IMR-90 (cell line): ENCODE data around the gene TIAM2. TPM values are rescaled to one million over a fixed set of nuclear protein-coding genes. Genes with fewer than 3 reads are reported as not detected.
"Not testable (repeated sequence)": the region's sequence is repeated elsewhere in the genome, so short reads cannot be mapped to it uniquely, and the experiment has no call there.

ENCODE experiments used
- ATAC-seq: fragments of 200-7000 bp; cut with Tn5 transposase; 2 replicates; pipeline ENCODE4 v1.9.1; 2020; ENCODE audit warnings: low read depth, mild to moderate bottlenecking, moderate library complexity
- BruUV-seq: library from RNA; stranded (reverse); fragments of 400-500 nt; replicated peaks from 2 replicates; lab custom pipeline; 2021; lab: Mats Ljungman, UMichigan
- CTCF ChIA-PET: fragments of 300-600 bp; formaldehyde crosslinking; extraction: SDS; loops from one replicate; lab custom pipeline; 2021; ENCODE audit warnings: antibody characterized with exemption; lab: Yijun Ruan, JAX
- POLR2A ChIA-PET: fragments of 300-600 bp; sonication (Branson Sonifier 250); formaldehyde crosslinking; loops from one replicate; lab custom pipeline; 2022; ENCODE audit warnings: antibody characterized with exemption; ENCODE audit not compliant: unreplicated experiment; lab: Charles Lee
- DNase-seq: peaks from one replicate; pipeline ENCODE4 v3.0.0; 2013
- H2AFZ ChIP-seq: replicated peaks from 2 replicates; pipeline ENCODE3; 2013; ENCODE audit warnings: low read length, mild to moderate bottlenecking; ENCODE audit not compliant: poor library complexity
- H2AK5ac ChIP-seq: 2 replicates; pipeline ENCODE4 v1.6.1; 2013; ENCODE audit warnings: low read depth, low read length, inconsistent platforms
- H2AK9ac ChIP-seq: replicated peaks from 2 replicates; pipeline ENCODE3; 2013; ENCODE audit warnings: mild to moderate bottlenecking, low read depth, low read length, moderate library complexity; ENCODE audit not compliant: poor library complexity
- H2BK120ac ChIP-seq: 2 replicates; pipeline ENCODE4 v1.6.1; 2013; ENCODE audit warnings: low read depth, low read length, inconsistent platforms
- H2BK15ac ChIP-seq: 3 replicates; pipeline ENCODE4 v1.6.1; 2013; ENCODE audit warnings: low read depth, low read length, inconsistent platforms
- H2BK20ac ChIP-seq: 2 replicates; pipeline ENCODE4 v1.6.1; 2013; ENCODE audit warnings: low read depth, mild to moderate bottlenecking, inconsistent platforms, low read length, moderate library complexity
- H2BK5ac ChIP-seq: 2 replicates; pipeline ENCODE4 v1.6.1; 2013; ENCODE audit warnings: mild to moderate bottlenecking, low read depth, low read length, inconsistent platforms; ENCODE audit not compliant: poor library complexity, severe bottlenecking
- H3K14ac ChIP-seq: replicated peaks from 2 replicates; pipeline ENCODE4 v1.6.1; 2013; ENCODE audit warnings: low read depth, low read length, inconsistent platforms
- H3K18ac ChIP-seq: 2 replicates; pipeline ENCODE4 v1.6.1; 2013; ENCODE audit warnings: low read depth, low read length, control low read depth
- H3K23ac ChIP-seq: 2 replicates; pipeline ENCODE4 v1.6.1; 2013; ENCODE audit warnings: low read depth, low read length, inconsistent platforms
- H3K27ac ChIP-seq: 2 replicates; pipeline ENCODE4 v1.5.1; 2013; ENCODE audit warnings: mild to moderate bottlenecking, control low read depth, low read length; ENCODE audit not compliant: insufficient read depth
- H3K27me3 ChIP-seq: 2 replicates; pipeline ENCODE4 v1.6.1; 2013; ENCODE audit warnings: low read length; ENCODE audit not compliant: control insufficient read depth, insufficient read depth
- H3K36me3 ChIP-seq: 2 replicates; pipeline ENCODE4 v1.6.1; 2013; ENCODE audit warnings: low read length, mixed read lengths; ENCODE audit not compliant: control insufficient read depth, insufficient read depth
- H3K4ac ChIP-seq: 2 replicates; pipeline ENCODE4 v1.6.1; 2013; ENCODE audit warnings: low read depth, low read length, inconsistent platforms
- H3K4me1 ChIP-seq: 2 replicates; pipeline ENCODE4 v1.6.1; 2013; ENCODE audit warnings: low read length, mixed read lengths; ENCODE audit not compliant: control insufficient read depth, insufficient read depth
- H3K4me2 ChIP-seq: 2 replicates; pipeline ENCODE4 v1.6.1; 2013; ENCODE audit warnings: low read depth, mild to moderate bottlenecking, control low read depth, low read length, moderate library complexity
- H3K4me3 ChIP-seq: 2 replicates; pipeline ENCODE4 v1.5.1; 2013; ENCODE audit warnings: low read depth, mild to moderate bottlenecking, control low read depth, low read length, moderate library complexity; ENCODE audit not compliant: insufficient read depth
- H3K56ac ChIP-seq: 2 replicates; pipeline ENCODE4 v1.6.1; 2013; ENCODE audit warnings: low read length, inconsistent platforms; ENCODE audit not compliant: insufficient read depth; ENCODE audit errors: extremely low read depth
- H3K79me1 ChIP-seq, 2 experiments: 2 replicates each; pipeline ENCODE4 v1.6.1; 2013; ENCODE audit warnings: low read length in 2 of 2, inconsistent platforms in 1 of 2, low read depth in 1 of 2
- H3K9ac ChIP-seq: 2 replicates; pipeline ENCODE4 v1.6.1; 2013; ENCODE audit warnings: low read depth, low read length, control low read depth
- H3K9me1 ChIP-seq: 2 replicates; pipeline ENCODE4 v1.6.1; 2013; ENCODE audit warnings: low read length, inconsistent platforms; ENCODE audit not compliant: insufficient read depth
- H3K9me3 ChIP-seq: 2 replicates; pipeline ENCODE4 v1.6.1; 2013; ENCODE audit warnings: low read length; ENCODE audit not compliant: control insufficient read depth, insufficient read depth
- H4K20me1 ChIP-seq: 2 replicates; pipeline ENCODE4 v1.6.1; 2013; ENCODE audit warnings: low read length, inconsistent platforms; ENCODE audit not compliant: insufficient read depth
- H4K5ac ChIP-seq: 2 replicates; pipeline ENCODE4 v1.6.1; 2013; ENCODE audit warnings: mild to moderate bottlenecking, low read depth, low read length, control low read depth
- H4K8ac ChIP-seq, 2 experiments: 2 replicates each; pipeline ENCODE4 v1.6.1; 2013; ENCODE audit warnings: low read depth in 2 of 2, low read length in 2 of 2, control low read depth in 1 of 2, inconsistent platforms in 1 of 2
- H4K91ac ChIP-seq: 2 replicates; pipeline ENCODE4 v1.6.1; 2013; ENCODE audit warnings: low read depth, low read length, inconsistent platforms; ENCODE audit not compliant: insufficient read depth
- WGBS, 2 experiments: methylation state at CpG; one replicate each; pipeline versions ENCODE4 v1.1.5 to v1.1.7; 2013; ENCODE audit warnings: missing lambda C conversion rate in 2 of 2; ENCODE audit not compliant: insufficient read length in 1 of 2; ENCODE audit errors: extremely low coverage in 2 of 2; 5-methylcytosine and 5-hydroxymethylcytosine counted together
- dilution Hi-C: fragments of 300-500 bp; cut with HindIII; formaldehyde crosslinking; loops from one replicate; pipeline ENCODE4 v1.14.3; 2018; ENCODE audit warnings: low sequenced_read_pairs; ENCODE audit not compliant: unreplicated experiment
- in situ Hi-C: fragments of 300-500 bp; cut with MboI; formaldehyde crosslinking; loops from 3 replicates; pipeline ENCODE4 v1.14.3; 2019; ENCODE audit warnings: low sequenced_read_pairs, inconsistent platforms, mixed read lengths
- intact Hi-C: fragments of 100-400 bp; cut with micrococcal nuclease; formaldehyde crosslinking; loops from 2 replicates; pipeline ENCODE4 v1.10.0; 2022
- polyA plus RNA-seq, 3 experiments: library from polyadenylated mRNA; depleted of rRNA; stranded (reverse); fragments of >200 nt; gene quantifications; 2 replicates each; pipeline ENCODE4 v1.2.3, GENCODE V29; 2012; ENCODE audit warnings: low replicate concordance in 1 of 3
- total RNA-seq: library from RNA; depleted of rRNA; stranded (reverse); fragments of >200 nt; gene quantifications from 2 replicates; pipeline ENCODE4 v1.2.3, GENCODE V29; 2012

The TIAM2 gene
- total and polyA plus RNA-seq, 2 of the 4 experiments (the other 2 are of a cell fraction) = 3.1 to 4.7 TPM

- H2BK15ac ChIP-seq, H3K4ac ChIP-seq, H3K36me3 ChIP-seq, H2BK20ac ChIP-seq, H3K18ac ChIP-seq, H2AK5ac ChIP-seq, H3K14ac ChIP-seq, H2AK9ac ChIP-seq, H3K56ac ChIP-seq, H3K79me1 ChIP-seq, BruUV-seq, DNase-seq, in situ Hi-C loops, H2AFZ ChIP-seq, H4K91ac ChIP-seq, H2BK5ac ChIP-seq, H4K20me1 ChIP-seq, H3K9me1 ChIP-seq, H3K27ac ChIP-seq, H3K4me1 ChIP-seq, H4K5ac ChIP-seq, dilution Hi-C loops, POLR2A ChIA-PET, H2BK120ac ChIP-seq, intact Hi-C loops, H3K4me3 ChIP-seq, H3K4me2 ChIP-seq, H3K23ac ChIP-seq, H4K8ac ChIP-seq, H3K9ac ChIP-seq, ATAC-seq, H3K27me3 ChIP-seq, H3K9me3 ChIP-seq, CTCF ChIA-PET: not testable (repeated sequence)
- 97% methylated on average over 5 of the region's 20 CpGs; no CpG with 5 or more reads in 1 of the 2 experiments for WGBS, 2 experiments
Measured at GRCh38 chr6:155218711-155219110, 223.6 kb downstream of the TIAM2 start.
